Colon (tissue), 2 donors: ENCODE data around the gene ADAMTSL3.

Experiments used
- FAIRE-seq: peaks from 2 replicates; lab custom pipeline; 2012; peaks lifted over from hg19 to GRCh38; lab: Jason Lieb, UNC
- donor health status: control.
- donor health status: control.

Gene ADAMTSL3

DNA sequence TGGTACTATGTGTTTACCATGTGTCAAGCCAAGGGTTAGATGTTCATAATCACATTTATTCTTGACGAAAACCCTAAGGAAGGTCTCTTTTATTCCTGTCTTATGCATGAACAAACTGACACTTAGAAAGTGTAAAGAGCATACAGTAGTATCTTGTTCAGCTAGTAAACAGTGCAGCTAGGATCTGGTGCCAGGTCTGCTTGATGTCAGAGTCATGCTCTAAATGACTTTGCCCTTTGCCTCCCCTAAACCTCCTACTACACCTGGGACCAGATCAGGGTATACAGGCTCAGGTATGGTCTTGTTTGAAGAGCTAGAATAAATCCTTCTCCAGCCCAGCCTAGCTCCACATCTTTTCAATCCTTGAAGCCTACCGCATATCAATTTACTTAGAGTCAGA, 232.4 kb downstream of the ADAMTSL3 start:
- FAIRE-seq = no peak

DNA sequence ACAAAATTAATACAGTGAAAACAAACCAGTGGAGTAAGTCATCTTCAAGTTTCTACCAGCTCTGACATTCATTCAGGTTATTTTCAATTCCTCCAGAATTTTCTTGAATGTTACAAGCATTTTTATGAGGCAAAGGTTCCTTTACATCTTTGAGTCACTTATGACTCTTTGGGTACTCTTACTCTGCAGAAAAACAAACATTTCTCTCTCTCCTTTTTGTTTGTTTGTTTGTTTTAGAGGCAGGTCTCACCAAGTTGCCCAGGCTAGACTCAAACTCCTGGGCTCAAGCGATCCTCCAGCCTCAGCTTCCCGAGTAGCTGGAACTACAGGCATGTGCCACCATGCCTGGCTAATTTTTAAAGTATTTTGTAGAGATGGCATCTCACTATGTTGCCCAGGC, 233.5 kb downstream of the ADAMTSL3 start:
- no peak for FAIRE-seq

DNA sequence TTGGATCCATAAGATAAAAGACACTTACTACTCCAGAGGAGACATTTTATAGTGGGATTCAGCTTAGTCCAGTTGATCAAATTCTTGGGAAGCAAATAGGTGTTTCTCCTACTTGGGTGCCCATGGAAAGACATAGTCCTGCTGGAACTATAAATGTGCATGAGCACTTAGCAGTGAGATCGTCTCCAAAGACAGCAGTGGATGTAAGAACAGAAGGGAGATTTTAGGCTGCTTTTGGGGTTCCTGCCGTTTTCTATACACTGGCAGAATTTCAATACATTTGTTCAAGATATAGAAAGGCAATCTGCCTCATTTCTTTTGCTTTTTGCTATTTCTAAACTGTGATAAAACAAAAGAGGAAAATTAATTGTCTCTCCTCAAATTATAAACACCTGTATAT, 234.0 kb downstream of the ADAMTSL3 start:
- no peak for FAIRE-seq

DNA sequence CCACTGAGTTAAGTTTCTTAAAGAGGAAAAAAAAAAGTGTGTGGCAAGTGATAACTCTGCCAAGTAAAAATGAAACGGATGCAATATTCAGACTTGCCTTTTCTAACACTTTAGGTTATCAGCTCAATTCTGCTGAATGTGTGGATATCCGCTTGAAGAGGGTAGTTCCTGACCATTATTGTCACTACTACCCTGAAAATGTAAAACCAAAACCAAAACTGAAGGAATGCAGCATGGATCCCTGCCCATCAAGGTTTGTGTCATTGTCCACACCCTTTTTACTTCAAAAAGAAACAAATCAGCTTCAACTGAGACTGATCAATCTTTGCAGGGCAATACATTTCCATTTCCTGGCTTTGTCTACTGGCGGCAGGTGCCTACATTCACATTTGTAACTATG, 236.1 kb downstream of the ADAMTSL3 start:
- no peak for FAIRE-seq

DNA sequence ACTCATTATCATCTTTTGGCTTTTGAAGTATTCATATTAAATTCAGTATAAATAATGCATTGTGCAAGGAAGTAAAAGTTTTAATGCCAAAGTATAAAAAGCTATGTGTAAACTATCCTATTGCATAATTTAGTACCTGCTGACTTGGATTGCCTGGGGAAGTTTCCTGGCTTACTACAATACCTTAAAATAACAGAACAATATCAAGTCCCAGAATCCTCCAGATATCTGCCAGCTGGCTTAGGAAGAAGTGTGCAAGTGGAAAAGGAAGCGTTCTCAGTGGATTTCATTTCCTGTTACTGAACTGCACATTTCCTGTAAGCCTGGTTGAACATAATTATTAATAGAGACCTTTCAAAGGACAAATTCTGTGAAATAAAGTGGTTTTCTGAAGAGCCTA, 236.7 kb downstream of the ADAMTSL3 start:
- FAIRE-seq = no peak

DNA sequence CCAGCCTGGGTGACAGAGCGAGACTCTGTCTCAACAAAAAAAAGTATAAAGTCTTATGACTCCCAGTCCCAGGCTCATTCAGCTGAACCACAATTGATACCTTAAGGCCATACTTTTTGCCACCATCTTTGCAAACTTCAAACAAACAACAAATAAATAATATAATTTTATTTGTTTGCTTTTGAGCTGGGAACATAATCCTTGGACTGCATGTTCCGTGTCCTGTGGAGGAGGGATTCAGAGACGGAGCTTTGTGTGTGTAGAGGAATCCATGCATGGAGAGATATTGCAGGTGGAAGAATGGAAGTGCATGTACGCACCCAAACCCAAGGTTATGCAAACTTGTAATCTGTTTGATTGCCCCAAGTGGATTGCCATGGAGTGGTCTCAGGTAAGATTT, 238.6 kb downstream of the ADAMTSL3 start:
- FAIRE-seq = no peak

DNA sequence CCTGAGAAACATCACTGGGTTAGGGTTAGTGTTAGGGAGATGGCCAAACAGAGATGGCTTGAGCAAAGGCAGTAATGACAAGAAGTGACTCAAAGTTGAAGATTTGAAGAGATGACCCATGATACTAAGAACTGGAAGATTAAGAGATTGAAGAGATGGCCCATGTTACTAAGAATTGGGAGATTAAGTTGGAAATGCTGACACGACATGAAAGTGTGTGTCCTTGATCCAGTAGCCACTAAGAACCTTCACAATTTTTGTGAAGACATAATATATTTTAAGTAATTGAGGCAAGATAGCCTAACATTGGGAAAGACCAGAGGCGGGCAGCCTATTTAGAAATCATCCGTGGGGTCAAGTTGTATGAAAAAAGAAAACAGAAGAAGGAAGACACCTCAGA, 239.4 kb downstream of the ADAMTSL3 start:
- FAIRE-seq = no peak

DNA sequence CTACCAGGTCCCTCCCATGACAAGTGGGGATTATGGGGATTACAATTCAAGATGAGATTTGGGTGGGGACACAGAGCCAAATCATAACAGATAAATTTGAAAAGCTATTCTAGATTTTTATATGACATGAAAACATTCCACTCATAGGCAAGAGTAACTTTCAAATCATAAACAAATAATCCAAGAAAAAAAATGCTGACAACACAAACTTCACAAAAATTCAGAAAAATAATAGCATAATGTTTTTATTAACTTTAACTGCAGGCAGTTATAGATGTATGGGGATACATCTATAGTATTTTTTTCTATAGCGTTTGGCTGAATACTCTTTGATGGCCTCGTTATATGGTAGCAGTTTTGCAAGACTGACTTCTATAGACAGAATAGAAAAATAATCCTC, 243.1 kb downstream of the ADAMTSL3 start:
- FAIRE-seq = no peak

DNA sequence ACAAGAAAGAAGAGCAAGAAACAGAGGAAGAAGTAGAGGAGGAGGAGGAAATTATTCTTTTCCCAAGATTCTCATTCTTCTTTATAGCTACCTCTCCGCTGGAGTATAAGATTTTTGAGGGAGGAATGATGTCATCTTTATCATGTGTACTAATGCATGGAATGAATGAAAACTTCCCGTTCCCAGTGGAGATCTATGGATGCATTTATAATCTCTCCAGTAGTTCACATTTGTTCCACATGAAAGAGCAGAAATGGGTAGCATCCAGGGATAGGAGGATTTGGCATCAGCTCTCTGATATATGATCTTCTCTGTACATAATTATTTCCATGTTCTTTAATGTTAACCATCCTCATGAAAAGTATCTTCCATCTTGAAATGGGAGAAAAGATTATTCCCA, 244.4 kb downstream of the ADAMTSL3 start:
- FAIRE-seq = no peak

DNA sequence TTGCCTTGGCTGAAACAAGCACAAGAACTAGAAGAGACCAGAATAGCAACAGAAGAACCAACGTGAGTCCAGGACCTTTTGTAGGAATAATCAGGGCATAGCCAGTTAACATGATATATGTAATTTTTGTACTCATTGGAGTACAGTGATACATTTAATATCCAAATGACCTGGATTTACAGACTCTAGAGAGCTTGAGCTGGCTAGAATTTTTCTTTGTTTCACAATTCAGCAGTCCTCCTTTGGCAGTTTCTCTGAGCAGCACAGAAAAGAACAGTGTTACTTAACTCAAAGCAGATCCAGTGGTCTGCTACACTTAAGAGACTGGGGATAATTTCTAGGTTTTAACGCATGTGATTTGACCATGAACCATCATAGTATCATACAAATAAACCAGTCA, 245.7 kb downstream of the ADAMTSL3 start:
- no peak for FAIRE-seq

DNA sequence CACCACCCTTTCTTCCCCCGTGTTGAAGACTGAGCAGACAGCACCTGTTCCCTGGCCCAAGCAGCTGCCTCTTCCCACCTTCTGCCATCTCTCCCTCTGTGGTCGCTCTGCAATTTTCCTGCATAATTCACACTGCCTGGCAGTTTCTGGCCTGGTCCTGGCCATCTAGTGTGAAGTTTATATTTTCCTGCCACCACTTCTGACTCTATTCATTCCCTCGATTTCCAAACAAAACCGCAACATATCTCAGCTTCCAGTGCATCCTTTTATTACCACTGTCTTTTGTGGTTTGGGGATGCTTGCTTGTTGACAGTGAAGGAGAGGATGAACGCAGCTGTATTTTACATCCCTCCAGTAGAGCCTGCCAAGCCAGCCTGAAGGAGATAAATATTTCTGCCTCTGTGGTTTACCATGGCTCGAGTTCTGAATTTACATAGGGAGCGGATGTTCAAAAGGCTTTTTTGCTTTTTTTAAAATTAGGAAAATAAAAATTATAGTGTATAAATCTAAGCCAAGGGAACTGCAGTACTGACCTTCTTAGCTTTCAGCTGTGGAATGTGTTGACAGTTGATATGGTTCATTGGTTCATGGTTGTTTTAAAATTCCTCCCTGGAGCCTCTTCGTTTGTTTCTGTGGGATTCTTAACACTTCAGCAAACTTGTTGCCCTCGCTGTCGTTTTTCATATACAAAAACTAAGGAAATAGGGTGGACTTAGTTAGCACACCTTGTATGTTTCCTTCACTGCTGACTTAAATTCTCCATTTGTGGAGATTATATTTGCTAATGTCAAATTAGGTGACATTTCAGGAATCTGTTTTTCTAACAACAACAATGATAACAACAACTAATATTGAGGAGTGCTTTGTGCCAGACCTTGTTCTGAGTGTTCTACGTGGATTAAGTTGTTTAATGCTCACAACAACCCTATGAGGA, 250.5 kb downstream of the ADAMTSL3 start:
- FAIRE-seq = no peak

DNA sequence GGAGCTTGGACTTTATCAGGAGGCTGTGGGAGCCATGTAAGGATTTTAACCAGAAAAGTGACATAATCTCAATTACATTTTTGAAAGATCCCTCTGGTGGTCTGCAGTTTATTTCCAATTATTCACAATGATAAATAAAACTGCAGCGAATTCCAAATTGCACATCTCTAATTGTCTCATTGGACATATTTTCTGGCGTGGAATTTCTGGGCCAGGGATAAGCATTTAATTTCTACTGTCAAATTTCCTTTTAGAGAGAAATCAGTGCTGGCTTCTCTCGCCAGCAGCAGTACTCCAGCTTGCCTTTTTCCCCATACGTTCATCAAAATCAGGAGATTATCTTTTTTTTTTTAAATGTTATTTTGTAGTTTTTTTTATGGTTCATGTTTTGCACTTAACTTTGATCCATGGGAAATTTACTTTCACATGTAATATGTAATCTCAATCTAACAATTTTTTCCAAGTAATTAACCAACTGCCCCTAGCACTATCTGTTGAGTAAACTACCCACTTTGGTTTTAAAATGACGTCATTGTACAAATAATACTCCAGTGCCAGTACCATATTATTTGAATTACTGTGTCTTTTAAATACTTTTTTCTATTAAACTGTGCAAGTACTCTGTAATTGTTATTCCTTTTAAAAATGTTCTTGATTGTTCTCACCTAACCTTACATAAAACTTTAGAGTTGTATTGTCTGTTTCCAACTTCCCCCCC, 251.8 kb downstream of the ADAMTSL3 start:
- FAIRE-seq = no peak

DNA sequence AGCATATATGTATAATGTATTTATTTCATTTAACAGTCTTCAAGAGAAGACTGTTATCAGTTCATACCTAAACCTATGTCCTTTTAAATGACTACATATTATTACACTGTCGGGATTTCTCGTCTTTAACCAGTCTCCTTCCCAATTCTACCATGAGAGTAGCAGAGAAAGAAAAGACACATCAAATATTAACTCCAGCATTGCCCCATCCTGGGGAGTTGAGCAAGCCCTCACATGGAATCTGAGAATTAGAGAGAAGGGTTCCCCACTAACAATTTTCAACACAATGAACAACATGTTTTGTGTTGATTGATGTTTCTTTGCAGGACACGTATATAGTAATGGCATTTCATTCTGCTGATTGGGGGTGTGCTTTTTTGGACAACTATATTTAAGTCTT, 257.4 kb downstream of the ADAMTSL3 start:
- FAIRE-seq = no peak

DNA sequence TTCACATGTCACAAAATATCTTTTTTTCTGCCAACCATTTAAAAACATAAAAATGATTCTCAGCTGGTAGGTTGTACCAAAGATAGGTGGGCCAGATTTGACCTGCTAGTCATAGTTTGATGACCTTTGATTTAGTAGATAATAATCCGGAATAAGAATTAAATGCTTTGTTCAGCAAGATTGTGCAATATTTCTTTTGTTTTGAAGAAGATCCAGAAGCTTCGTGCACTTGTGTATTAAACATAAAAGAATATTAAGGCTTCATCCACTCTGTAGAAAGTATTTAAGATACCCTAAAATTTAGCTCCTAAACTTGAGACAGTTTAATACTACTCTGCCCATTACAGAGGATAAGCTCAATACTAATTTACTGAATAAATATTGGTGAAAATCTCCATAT, 258.4 kb downstream of the ADAMTSL3 start:
- FAIRE-seq = no peak

DNA sequence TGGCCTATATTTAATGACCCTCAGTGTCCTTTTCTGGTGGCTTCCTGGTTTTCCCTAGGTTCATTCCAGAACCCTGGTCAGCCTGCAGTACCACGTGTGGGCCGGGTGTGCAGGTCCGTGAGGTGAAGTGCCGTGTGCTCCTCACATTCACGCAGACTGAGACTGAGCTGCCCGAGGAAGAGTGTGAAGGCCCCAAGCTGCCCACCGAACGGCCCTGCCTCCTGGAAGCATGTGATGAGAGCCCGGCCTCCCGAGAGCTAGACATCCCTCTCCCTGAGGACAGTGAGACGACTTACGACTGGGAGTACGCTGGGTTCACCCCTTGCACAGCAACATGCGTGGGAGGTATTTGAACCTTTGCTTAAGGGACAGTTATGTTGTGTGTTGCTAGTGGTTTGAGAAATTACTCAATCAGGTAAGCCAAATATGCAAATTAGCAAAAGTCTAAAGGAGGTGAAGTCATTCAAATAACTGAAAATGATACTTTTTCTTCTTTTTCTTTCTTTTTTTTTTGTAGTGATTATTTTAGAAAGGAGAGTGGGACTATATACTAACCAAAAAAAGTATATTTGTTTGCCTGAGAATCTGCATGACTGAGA, 259.2 kb downstream of the ADAMTSL3 start:
- no peak for FAIRE-seq

DNA sequence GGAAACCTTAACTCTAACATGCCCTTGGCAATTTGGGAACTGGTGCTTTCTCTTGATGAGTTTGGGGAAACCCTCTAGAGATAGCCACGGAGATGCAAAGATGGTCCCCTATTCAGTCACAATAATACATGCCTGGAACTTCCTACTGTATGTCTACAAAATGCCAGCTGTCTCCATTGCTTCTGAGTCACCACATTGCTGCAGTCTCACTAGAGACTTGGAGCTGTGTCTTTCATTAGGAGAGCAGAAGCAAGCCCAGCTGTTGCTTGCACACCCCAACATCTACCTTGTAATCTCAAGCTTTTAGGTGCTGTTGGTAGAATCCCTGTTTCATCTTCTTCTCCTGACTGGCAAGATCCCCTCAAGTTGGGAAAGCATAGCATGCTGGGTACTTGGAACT, 261.0 kb downstream of the ADAMTSL3 start:
- no peak for FAIRE-seq

DNA sequence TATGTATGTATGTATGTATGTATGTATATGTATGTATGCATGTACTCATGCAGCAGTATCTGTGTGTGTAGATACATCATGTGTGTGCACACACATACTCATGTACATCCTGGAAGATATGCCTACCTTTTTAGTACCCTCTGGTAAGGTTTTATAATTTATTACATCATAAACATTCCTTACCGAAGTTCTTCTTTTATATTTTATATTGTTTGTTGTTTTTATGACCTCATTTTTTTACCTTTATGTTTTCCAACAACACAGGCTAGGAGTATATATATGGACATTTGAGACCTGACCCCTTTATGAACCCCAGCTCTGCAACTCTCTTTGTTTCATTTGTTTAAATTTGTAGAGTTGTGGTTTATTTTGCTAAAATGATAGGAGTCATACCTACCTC, 263.5 kb downstream of the ADAMTSL3 start:
- no peak for FAIRE-seq

DNA sequence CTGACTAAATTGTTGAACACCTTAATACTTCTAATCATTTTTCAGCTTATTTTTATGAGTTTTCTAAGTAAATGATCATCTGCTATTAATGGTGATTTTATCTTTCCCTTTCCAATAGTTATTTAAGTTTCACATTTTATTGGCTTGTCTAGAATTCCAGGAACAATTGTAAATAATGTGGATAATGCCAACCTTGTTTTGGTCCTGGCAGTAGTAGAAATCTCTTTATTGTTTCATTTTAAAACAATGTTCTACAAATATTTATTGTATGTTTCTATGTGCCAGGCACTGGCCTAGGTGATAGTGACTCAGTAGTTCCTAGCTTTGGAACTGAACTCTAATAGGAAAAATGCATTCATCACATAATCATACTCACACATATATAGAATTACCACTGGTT, 264.1 kb downstream of the ADAMTSL3 start:
- no peak for FAIRE-seq

DNA sequence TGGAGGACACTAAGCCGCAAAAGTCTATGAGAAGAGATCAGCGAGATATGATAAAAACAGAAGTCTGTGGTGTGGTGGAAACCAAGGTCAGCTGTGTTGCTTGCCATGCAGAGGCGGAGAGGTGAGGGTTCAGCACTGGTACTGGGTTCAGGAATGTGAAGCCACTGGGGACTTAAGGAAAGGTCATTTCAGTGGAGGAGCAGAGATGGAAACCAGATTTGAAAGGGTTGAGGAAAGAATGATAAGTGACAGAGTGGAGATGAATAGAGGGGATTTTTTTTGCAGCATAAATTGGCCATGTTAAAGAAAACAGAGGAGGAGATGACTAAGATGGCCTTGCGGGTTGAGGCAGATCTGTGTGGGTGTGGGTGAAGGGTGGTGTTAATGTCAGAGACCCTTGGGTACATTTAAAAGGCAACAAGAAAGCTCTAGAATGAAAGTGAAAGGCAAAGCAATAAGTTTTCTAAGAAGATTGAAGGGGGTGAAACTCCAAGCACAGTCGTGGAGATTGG, 265.5 kb downstream of the ADAMTSL3 start:
- no peak for FAIRE-seq

DNA sequence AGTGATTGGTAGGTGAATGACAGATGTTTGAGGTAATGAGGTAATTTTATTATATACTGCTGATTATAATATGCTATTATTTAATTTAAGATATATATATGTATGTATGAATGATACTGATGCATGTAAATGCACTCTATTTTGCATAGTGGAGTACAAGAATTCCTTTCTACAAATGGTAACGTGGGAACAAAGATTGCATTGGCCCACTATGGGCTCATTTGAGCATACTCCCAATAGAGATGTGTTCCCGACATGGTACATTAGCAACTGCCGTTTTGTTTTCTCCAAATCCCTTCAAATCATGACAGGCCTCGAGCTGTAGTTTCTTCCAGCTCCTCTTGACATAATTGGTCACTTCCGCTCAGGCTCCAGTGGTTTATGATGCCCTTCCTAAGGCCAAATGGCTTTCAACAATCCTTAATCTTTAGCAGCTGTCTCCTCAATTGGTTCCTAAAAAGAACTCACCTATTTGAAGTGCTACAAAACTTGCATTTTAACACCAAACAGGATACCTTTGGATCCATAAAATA, 266.1 kb downstream of the ADAMTSL3 start:
- FAIRE-seq = no peak

DNA sequence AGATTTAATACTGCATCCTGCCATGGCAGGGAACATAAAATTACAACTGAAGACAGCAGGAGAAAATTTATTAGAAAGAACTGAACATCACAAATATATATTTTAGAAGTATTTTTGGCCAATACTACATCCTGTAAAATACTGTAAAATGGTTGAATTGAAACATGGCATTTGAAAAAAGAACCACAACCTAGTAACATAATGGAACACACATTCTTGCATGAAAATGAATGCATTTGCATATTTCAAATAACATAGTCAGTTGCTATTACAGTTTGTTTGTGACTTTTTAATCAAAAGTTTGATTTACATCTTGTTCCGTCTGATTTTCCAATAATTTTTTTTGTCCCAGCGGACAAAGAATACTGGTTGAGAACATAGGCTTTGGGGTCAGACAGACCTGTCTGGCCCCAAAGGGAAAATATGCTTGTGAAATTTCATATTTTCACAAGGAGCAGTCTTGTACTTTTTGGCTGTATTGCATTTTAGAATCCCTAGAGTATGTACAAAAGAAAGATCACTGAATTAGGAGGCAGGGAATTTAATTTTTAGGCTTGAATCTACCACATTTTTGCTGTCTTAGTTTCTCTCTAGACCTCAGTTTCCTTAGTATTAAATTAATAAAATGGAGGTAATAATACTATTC, 268.8 kb downstream of the ADAMTSL3 start:
- FAIRE-seq = no peak

DNA sequence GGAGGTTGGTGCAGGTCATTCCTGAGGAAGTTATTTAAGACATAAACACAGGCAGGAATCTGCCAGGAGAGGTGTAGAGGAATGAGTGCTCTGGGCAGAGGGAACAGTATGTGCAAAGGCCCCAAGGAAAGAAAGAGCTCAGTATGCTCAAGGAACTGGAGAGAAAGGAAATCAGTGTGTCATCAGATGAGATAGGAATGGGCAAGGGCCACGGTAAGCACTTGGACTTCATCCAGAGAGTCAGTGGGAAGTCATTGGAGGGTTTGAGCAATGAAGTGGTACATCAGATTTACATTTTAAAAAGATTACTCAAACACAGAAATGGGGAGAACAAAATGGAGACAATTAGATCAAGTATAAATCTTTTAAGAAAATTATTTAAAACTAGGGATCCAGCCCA, 272.2 kb downstream of the ADAMTSL3 start:
- FAIRE-seq = no peak
